Measurements from ENCODE around the gene IKZF3.
"Not testable (repeated sequence)": the region's sequence is repeated elsewhere in the genome, so short reads cannot be mapped to it uniquely, and the experiment has no call there.

IKZF3 gene

GRCh38 chr17:39863918-39864746 is at the start of gene IKZF3:
IKZF3 (minus strand) TSS chr17:39864312; CDS start chr17:39864126, 186 bp downstream.
- peak; percentile 72 for DNase-seq

GRCh38 chr17:39908789-39909352 is 44.8 kb upstream of the IKZF3 start:
- DNase-seq, result no peak

GRCh38 chr17:39904990-39905288 is 40.8 kb upstream of the IKZF3 start:
- DNase-seq, result no peak

GRCh38 chr17:39903158-39903884 is 39.2 kb upstream of the IKZF3 start:
- no peak for DNase-seq

GRCh38 chr17:39902027-39902426 is 37.9 kb upstream of the IKZF3 start:
- not testable (repeated sequence) for DNase-seq

GRCh38 chr17:39899215-39899614 is 35.1 kb upstream of the IKZF3 start:
- no peak for DNase-seq

- no peak for DNase-seq
Observed at GRCh38 chr17:39898088-39898487, 34.0 kb upstream of the IKZF3 start.

- DNase-seq, result no peak
Observed at GRCh38 chr17:39894681-39895376, 30.7 kb upstream of the IKZF3 start.

GRCh38 chr17:39889200-39889599 is 25.1 kb upstream of the IKZF3 start:
- DNase-seq, result no peak

GRCh38 chr17:39887078-39887477 is 23.0 kb upstream of the IKZF3 start:
- DNase-seq, result no peak

- not testable (repeated sequence) for DNase-seq
Observed at GRCh38 chr17:39886102-39886501, 22.0 kb upstream of the IKZF3 start.

- DNase-seq, result no peak
Observed at GRCh38 chr17:39872751-39873150, 8.6 kb upstream of the IKZF3 start.

- DNase-seq, result no peak
Observed at GRCh38 chr17:39871801-39872200, 7.7 kb upstream of the IKZF3 start.

GRCh38 chr17:39870776-39871175 is 6.7 kb upstream of the IKZF3 start:
- no peak for DNase-seq

GRCh38 chr17:39868554-39868942 is 4.4 kb upstream of the IKZF3 start:
- DNase-seq, result no peak

- no peak for DNase-seq
Observed at GRCh38 chr17:39867880-39868553, 3.9 kb upstream of the IKZF3 start, which contains the start of gene ZPBP2. ZPBP2 (plus strand) TSS chr17:39868202; CDS start chr17:39868355, 153 bp downstream.

GRCh38 chr17:39867084-39867879 is 3.2 kb upstream of the IKZF3 start:
- DNase-seq, result no peak

GRCh38 chr17:39866013-39866730 is 2.1 kb upstream of the IKZF3 start:
- DNase-seq, result no peak

- no peak for DNase-seq
Observed at GRCh38 chr17:39863244-39863917, 731 bp downstream of the IKZF3 start.

- no peak for DNase-seq
Observed at GRCh38 chr17:39861235-39861634, 2.9 kb downstream of the IKZF3 start.
